ENCODE results near the gene NUMBL.

Gene NUMBL

DNA sequence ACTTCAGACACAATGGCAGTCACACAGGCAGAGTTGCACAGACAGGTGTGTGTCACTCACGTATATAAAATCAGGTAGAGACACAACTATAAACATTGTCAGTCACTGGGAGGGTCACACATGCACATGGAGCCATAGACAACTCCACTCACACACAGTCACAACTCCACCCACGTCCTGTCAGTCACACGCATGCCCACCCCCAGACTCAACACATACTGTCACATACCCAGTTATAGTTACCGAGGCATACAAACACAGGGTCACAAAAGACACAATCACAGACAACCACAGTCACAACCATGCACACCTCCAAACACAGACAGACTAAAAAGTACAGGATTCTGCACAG lies 1.5 kb downstream of the NUMBL start:
- DNase-seq: no peak

DNA sequence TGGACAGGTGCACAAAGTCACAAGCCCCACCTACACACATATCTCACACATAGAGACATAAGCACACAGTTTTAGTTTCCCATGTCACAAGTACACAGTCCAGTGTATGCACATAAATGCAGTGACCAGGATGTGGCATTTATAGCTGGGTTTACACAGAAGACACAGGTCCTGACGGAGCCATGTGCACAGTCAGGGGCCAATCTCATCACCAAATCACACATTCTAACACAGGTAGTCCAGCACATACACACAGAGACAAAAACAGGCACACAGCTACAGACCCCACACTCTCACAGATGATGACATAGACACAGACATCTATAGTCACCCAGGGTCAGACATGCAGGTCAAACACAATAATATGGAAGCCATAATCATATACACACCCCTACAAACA lies 2.1 kb downstream of the NUMBL start:
- DNase-seq: no peak

DNA sequence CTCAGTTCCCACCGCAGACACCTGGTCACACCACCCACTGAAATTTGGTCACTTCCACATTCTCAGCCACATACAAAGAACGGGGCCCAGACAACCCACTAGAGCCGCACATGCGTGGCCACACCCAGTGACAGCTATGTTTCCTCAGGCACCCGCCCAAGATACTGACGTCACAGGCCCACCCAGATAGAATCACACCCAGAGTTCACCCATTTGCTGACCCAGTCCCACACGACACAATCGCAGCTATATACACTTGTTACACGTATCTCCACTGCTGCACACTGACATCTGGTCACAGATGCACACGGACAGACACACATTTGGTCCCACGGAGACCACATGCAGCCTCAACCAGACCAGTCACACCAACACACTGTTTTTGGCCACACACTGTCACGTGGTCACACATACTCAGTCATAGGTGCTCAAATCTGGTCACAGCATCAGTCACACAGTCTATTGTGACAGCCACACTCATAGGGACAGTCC lies 2.9 kb downstream of the NUMBL start:
- no peak for DNase-seq

- no peak for DNase-seq
These were observed 3.4 kb downstream of the NUMBL start for GRCh38 chr19:40686882-40687524.

DNA sequence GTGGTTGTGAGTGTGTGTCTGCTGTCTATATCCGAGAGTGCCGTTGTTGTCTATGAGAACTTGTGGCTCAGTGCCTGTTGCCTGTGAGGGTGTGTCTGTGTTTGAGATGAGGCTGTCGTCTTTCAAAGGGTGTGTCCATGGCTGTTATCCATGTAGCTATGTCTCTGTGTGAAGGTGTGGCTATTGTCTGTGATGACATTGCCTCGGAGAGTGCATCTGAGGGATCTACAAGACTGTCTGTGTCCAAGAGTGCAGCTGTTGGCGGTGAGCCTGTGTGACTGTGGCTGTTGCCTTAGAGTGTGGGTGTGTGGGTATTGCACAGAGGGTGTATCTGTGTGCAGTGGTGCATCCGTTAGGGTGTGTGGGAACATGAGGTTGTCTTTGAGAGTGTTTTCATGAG lies 4.9 kb downstream of the NUMBL start:
- DNase-seq: no peak

DNA sequence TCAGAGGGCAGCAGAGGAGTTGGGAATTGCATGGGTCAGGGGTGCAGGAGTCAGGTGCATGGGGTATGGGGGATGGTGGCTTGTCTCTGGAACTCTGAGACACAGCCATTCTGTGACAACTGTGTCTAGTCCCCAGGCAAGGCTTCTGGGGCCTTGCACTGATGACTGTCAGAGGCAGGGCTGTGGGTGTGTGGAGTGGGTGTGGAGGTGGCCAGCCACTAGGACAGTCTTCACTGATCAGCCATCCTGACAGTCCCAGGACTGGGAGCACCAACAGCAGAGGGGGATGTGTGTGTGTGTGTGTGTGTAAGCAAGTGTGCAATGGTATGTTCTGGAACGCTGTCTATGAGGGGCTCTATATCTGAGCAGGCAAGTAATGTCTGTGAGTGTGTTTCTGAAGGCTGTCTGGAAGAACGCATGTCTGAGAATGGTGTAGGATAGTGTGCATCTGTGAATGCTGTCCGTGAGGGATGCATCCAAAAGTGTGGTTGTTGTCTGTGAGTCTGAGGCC lies 5.4 kb downstream of the NUMBL start:
- DNase-seq: no peak

GRCh38 chr19:40684280-40684679 lies 6.2 kb downstream of the NUMBL start:
- DNase-seq: no peak

DNA sequence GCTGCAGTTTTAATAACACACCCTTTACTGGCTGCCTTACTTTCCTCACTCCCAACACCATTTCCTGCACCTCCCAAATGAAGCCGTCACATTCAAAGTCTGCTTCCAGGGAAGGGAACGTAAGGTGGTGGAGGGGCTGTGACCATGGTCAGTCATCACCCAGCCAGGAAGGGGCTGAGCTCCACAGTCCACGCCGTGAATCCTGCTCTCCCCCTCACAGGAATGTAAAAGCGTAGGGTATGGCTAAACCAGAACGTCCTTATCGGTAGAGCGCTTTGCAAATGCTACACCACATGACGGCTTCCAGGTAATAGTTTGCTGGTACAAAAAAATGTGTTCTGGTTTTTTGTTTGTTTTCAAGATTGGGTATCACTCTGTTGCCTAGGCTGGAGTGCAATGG lies 7.0 kb downstream of the NUMBL start:
- DNase-seq: no peak

- no peak for DNase-seq
These were observed 8.0 kb downstream of the NUMBL start for GRCh38 chr19:40682431-40682964.

GRCh38 chr19:40681039-40681438 lies 9.4 kb downstream of the NUMBL start:
- DNase-seq: no peak

DNA sequence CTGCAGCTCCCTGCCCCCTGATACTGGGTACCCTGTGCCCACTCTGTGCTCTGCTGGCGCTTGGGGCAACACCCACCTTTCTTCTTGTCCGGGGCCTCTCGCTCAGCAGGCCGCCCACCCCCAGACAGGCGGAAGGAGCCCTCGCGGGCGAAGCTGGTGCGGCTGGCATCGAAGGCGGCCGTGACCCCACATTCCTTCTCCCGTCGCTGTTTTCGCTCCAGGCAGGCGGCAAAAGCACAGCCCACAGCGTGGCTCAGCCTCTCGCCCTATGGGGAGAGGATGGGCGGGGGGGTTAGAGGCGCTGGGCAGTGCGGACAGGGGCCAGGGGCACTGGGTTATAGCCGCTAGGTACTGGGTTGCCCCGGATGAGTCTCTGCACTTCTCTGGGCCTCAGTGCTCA lies 13.3 kb downstream of the NUMBL start:
- DNase-seq: no peak

DNA sequence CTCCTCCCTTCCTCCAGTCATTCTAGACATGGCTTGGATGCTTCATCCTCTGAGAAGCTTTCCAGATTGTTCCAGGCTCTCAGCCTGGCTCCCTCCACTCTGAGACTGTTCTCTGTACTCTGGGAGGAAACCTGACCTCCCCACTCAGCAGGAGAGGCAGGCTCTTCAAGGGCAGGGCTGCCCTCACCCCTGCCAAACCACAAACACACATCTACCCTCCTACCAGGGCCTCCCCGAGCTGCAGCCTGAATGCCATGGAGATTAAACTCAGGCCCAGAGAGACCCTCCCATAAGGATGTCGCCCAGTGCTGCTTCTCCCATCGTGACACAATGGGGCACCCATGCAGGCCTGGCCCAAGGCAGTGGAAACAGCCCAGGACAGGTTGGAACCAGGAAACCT lies 16.2 kb downstream of the NUMBL start:
- DNase-seq: no peak

- no peak for DNase-seq
These were observed 17.1 kb downstream of the NUMBL start for GRCh38 chr19:40673397-40673796.

DNA sequence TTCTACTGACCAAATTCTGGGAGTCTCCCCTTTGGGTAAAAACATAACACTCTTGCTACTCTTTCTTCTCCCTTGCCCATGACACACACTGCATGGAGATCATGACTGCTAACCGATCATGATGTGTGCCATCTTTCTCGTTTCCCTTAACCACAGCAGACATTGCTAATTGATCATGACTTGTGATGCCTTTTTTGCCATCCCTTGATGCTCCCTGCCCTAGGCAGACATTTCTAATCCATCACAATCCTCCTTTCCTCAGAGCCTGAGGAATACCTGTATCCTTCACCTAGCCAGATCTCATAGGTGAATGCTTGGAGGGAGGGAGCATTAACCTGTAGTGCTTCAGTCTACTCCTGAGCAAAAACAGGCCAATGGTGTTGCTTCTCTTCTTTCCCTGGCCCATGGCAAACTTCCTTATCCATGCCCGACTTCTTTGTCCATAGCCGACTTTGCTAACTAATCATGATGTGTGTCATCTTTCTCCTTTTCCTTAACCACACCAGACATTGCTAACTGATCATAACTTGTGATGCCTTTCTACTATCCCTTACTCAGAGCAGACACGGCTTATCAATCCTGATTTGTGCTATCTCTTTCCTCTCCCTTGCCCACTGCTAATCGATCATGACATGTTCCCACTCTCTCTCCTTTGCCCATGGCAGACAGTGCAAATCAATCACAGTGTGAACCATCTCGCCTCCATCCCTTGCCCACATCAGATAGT lies 17.7 kb downstream of the NUMBL start:
- DNase-seq: no peak

DNA sequence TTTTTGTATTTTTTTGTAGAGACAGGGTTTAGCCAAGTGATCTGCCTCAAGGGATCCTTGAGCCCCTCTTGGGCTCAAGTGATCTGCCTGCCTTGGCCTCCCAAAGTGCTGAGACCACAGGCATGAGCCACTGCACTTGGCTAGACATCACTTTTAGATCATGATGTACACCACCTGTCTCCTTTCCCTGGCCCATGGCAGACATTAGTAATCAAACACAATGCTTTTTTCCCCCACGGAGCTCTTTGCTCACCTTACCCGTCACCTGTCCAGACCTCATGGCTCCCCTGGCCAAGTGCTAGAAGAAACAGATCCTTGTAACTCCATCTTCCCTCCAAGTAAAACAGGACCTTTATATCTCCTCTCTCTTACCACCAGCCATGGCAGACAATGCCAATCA lies 18.4 kb downstream of the NUMBL start:
- DNase-seq: no peak

DNA sequence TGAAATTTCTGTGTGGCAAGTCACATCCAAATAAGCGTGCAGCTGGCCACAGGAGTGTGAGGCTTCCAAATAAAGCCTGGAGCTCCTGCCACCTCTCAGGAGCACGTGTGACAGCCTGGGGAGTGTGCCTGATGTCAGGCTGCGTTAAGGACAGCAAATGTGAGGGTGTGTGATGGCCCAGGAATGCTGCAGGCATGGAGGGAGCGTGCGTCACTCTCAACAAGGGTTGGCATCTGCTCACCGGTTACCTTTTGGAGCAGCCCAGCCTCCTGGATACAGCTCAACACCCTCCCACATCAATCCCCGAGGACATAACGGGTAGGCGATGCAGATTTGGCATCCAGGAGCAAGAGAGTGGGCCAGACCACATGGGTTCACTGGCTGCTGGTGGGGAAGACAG lies 19.0 kb downstream of the NUMBL start:
- DNase-seq: no peak

- no peak for DNase-seq
These were observed 21.3 kb downstream of the NUMBL start for GRCh38 chr19:40668991-40669614.

- DNase-seq: no peak
These were observed 22.8 kb downstream of the NUMBL start for GRCh38 chr19:40667602-40668001.

DNA sequence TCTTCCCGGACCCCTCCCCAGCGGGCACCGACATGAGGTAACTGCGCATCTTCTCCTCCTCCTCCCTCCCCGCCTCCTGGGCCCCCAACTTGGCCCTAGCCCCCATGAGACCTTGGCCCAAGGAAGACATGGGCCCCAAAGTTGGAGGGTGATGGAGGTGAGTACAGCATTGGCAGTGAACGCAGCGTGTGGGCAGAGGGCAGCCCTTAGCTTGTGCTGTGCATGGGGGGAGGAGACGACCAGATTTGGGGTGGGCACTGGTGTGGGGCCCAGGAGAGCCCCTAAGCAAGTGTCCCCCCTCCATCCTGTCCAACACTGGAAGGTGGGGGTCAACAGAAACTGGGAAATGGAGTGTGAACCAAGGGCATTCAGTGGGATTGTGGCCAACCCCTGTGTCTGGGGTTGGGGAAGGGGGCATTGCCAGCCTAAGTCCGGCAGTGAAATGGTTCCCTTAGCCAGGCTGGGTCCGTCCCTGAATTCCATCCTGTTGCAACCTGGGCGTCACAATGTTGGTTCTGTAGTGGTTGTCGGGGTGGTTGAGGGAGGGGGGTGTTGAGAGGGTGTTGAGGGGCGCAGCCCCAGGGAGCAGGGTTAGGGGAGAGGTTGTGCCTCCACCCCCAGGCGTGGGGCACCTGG lies 23.5 kb downstream of the NUMBL start:
- DNase-seq: no peak

DNA sequence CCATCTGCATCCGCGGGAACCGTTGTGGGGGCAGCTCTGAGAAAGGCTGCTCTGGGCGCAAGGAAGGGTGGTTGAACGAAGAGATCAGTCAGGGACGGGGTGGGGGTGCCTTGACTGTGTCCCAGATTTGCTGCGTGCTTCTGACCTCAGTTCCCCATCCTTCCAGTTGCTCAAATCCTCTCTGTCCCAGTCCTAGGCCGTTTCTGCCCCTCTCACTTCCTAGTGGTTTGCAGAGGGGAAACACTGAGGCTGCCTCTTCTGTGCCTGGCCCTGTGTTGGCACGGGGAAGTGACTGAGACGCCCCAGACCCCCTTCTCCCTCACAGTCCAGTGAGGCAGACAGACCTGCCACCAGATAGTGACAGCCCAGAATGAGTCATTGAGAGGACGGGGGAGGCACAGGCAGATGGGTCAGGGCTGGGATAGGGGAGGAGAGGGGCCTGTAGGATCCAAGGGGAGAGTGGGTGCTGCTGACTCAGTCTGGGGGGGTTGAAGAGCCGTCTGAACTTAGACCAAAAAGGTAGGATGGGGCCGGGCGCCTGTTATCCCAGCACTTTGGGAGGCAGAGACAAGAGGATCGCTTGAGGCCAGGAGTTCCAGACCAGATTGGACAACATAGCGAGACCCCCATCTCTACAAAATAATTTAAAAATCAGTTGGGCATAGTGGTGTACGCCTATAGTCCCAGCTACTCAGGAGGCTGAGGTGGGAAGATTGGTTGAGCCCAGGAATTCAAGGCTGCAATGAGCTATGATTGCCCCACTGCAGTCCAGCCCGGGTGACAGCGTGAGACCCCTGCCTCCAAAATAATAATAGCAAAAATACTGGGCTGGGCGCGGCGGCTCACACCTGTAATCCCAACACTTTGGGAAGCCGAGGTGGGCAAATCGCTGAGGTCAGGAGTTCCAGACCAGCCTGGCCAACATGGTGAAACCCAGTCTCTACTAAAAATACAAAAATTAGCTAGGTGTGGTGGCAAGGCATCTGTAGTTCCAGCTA lies 26.5 kb downstream of the NUMBL start:
- DNase-seq: no peak

- DNase-seq: peak; percentile 74
These were observed 27.3 kb downstream of the NUMBL start for GRCh38 chr19:40662925-40663694.

Measured in COR-L47 (cell line).